Right hindlimb (tissue), 1 donor: ENCODE data around the gene LEMD1.
A peak's percentile ranks its signal among the peaks of the same experiment; 100 is the strongest.

Source experiments
- DNase-seq: peaks from one replicate; pipeline ENCODE4 v3.0.0-alpha.2; 2018

LEMD1 gene

GRCh38 chr1:205351984-205352713 lies 69.7 kb downstream of the LEMD1 start:
- no peak for DNase-seq

DNA sequence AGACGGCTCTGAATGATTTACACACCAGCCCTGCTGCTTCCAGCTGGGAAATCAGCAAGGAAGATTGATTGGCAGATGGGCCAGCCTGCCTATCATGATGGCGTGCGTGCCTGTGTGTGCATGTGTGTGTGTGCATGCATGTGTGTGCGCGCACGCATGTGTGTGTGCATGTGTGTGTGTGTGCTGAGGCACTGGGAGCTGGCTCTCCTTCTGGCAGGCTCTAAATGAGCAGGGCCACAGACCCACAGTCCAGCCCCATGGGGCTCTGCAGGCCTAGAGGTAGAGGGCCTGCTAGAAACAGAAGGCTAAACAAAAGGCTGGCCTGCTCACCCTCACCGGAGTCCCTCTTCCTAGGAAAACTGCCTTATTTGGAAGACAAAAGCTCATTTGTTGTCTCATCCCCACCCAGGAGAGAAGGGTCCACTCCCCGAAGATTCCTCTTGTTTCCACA lies 71.1 kb downstream of the LEMD1 start:
- DNase-seq: no peak

GRCh38 chr1:205350124-205350523 lies 71.7 kb downstream of the LEMD1 start:
- no peak for DNase-seq

- DNase-seq: no peak
These were observed 73.0 kb downstream of the LEMD1 start for GRCh38 chr1:205348554-205349487.

DNA sequence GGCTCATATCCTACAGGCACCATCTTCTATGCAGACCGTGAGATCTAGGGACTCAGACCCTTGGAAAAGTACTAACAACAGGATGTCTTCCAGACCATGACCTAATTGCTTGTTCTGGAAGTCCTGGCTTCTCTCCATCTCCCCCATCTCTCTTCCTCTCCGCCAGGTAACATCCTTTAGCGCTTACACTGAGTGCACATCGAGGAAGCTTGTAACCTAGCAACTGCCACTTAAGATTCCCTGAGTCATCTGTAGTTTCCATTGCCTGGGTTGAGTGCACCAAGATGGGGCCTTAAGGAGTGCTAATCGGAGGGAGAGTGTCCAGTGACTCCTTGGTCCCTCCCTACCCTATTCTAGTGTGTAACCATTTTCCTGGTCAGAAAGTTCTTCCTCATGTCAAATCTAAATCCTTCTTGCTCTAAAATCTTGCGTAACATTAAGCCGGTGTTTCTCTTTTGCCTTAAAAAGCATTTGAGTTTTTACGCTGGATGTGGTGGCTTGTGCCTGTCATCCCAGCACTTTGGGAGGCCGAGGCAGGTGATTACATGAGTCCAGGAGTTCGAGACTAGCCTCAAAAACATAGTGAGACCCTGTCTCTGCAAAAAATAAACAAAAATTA lies 74.8 kb downstream of the LEMD1 start:
- no peak for DNase-seq

GRCh38 chr1:205345761-205346160 lies 76.1 kb downstream of the LEMD1 start:
- DNase-seq: no peak

- DNase-seq: peak; percentile 33
These were observed 77.6 kb downstream of the LEMD1 start for GRCh38 chr1:205344066-205344928.

- DNase-seq: peak; percentile 22
These were observed 78.3 kb downstream of the LEMD1 start for GRCh38 chr1:205343431-205344065.

GRCh38 chr1:205342986-205343385 lies 78.9 kb downstream of the LEMD1 start:
- no peak for DNase-seq

- no peak for DNase-seq
These were observed 81.2 kb downstream of the LEMD1 start for GRCh38 chr1:205340676-205341075.

DNA sequence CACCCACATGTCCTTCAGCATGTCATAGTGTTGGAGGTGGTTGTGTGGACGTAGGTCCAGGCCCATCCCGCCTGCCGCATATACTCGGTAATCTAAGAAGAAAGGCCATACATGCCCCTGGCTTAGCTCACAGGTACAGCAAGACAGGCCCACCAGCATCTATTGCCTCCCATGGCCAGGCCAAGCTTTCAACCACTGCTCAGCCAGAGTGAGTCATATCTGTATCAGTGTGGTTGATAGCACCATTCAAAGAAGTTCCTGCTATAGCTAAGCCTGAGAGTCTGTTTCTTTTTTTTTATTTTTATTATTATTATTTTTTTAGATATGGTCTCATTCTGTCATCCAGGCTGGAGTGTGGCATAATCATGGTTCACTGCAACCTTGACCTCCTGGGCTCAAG lies 82.1 kb downstream of the LEMD1 start:
- no peak for DNase-seq

DNA sequence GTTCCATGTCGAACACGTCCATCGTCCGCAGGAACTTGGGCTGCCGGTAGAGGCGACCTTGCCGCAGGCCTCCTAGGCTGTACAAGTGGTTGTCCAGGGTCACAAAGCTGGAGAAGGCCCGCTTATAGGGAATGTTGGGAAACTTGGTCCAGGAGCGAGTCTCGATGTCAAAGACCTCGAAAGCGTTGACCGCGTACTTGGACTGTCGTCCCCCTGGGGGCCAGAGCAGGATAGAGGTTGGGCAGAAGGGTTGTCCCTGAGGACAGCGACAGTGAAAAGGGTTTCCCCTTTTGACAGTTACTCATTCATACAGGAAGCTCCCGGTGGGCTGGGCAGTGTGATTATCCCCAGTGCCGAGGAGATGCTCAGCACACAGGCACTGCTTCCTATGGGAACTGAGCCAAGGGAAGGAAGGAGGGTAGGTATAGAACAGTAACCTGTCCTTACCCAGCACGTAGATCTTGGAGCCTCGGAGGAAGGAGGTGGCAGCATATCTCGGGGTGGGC lies 82.6 kb downstream of the LEMD1 start:
- no peak for DNase-seq

DNA sequence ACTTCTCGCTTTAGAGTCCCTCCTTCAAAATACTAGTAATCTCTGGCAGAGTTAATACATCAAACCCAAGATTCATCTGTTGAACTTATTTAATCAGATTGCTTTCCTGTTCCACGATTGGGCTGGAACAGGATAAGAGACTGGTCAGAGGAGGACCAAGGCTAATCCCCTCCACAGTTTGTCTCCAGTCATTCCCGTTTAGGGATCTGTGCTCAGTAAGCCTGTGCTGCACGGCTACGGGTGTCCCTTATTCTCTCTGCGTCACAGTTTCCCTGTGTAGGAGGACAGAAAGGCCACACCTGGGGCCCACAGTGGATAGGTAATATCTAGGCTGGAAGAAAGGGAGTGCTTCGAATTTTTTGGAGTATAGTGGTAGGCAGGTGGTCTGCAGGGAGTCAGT lies 83.8 kb downstream of the LEMD1 start:
- no peak for DNase-seq

GRCh38 chr1:205337481-205337880 lies 84.4 kb downstream of the LEMD1 start:
- no peak for DNase-seq

- peak; percentile 75 for DNase-seq
These were observed 86.2 kb downstream of the LEMD1 start for GRCh38 chr1:205335692-205336091.

DNA sequence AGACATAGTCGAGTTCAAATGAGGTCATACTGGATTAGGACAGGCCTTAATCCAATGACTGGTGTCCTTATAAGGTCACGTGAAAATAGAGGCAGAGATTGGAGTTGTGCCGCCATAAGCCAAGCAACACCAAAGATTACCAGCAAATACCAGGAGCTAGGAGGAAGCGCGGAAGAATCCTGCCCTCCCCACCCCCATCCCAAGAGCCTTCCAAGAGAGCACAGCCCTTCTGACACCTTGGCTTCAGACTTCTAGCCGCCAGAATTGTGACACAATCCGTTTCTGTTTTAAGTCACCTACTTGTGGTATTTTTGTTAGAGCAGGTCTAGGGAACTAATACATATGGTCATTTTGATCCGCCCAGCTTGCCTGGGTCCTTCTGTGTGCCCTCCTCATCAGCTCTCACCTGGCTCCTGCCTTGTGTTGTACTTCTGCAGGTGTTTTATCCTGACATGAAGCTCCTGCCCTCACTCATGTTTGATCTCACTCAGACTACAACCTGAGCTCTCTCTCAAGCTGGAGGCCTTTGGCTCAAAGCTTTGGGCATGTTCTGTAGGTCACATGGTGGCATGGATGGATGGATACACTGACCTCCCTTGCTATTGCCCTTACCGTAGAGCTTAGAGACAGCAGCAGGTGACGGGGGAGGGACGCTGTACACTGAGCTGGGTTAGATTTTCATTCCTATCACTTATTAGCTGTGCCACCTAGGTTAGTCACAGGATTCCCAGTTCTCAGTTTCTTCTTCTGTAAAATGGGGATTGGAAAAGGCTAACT lies 89.7 kb downstream of the LEMD1 start:
- no peak for DNase-seq
